Trophoblast cell (in vitro differentiated cells and primary cell): ENCODE measurements around the gene MTIF3.
A peak's percentile ranks its signal among the peaks of the same experiment; 100 is the strongest.

Source experiments
- DNase-seq, 2 donors: peaks; one replicate each; pipeline ENCODE4 v3.0.0-alpha.2; 2016
- H2AFZ ChIP-seq: 2 replicates; pipeline ENCODE4 v1.6.1; 2013; ENCODE audit warnings: low read length, moderate library complexity, mild to moderate bottlenecking; ENCODE audit not compliant: insufficient read depth, poor library complexity
- H2AK5ac ChIP-seq: 2 replicates; pipeline ENCODE4 v1.6.1; 2013; ENCODE audit warnings: mild to moderate bottlenecking, low read length
- H2BK120ac ChIP-seq: 2 replicates; pipeline ENCODE4 v1.6.1; 2013; ENCODE audit warnings: low read length, mild to moderate bottlenecking, moderate library complexity; ENCODE audit not compliant: insufficient read depth, poor library complexity
- H2BK12ac ChIP-seq: 2 replicates; pipeline ENCODE4 v1.6.1; 2013; ENCODE audit warnings: mild to moderate bottlenecking, low read length, moderate library complexity
- H2BK5ac ChIP-seq: 2 replicates; pipeline ENCODE4 v1.6.1; 2013; ENCODE audit warnings: low read length, low read depth, moderate library complexity, mild to moderate bottlenecking; ENCODE audit not compliant: poor library complexity
- H3K14ac ChIP-seq: 2 replicates; pipeline ENCODE4 v1.6.1; 2013; ENCODE audit warnings: mild to moderate bottlenecking, low read length
- H3K18ac ChIP-seq: 2 replicates; pipeline ENCODE4 v1.6.1; 2013; ENCODE audit warnings: mild to moderate bottlenecking, low read length
- H3K23ac ChIP-seq: 2 replicates; pipeline ENCODE4 v1.6.1; 2013; ENCODE audit warnings: low read length
- H3K27ac ChIP-seq: 2 replicates; pipeline ENCODE4 v1.5.1; 2013; ENCODE audit warnings: low read depth, mild to moderate bottlenecking, inconsistent platforms, low read length, moderate library complexity
- H3K27me3 ChIP-seq: 2 replicates; pipeline ENCODE4 v1.6.1; 2013; ENCODE audit warnings: inconsistent platforms, mild to moderate bottlenecking, low read length, moderate library complexity; ENCODE audit not compliant: insufficient read depth
- H3K36me3 ChIP-seq, 2 experiments: 1 replicate in 1 of 2; 2 replicates in 1 of 2; pipeline ENCODE4 v1.6.1; 2013; ENCODE audit warnings: low read length in 2 of 2, mild to moderate bottlenecking in 2 of 2, moderate library complexity in 1 of 2; ENCODE audit not compliant: insufficient read depth in 2 of 2, control insufficient read depth in 1 of 2
- H3K4ac ChIP-seq: 2 replicates; pipeline ENCODE4 v1.6.1; 2013; ENCODE audit warnings: low read depth, mild to moderate bottlenecking, low read length, moderate library complexity
- H3K4me1 ChIP-seq, 2 experiments: 1 replicate in 1 of 2; 2 replicates in 1 of 2; pipeline ENCODE4 v1.6.1; 2013; ENCODE audit warnings: low read length in 2 of 2, mild to moderate bottlenecking in 2 of 2, moderate library complexity in 1 of 2; ENCODE audit not compliant: insufficient read depth in 2 of 2, control insufficient read depth in 1 of 2
- H3K4me2 ChIP-seq: 2 replicates; pipeline ENCODE4 v1.6.1; 2013; ENCODE audit warnings: inconsistent platforms, mild to moderate bottlenecking, low read length, moderate library complexity
- H3K4me3 ChIP-seq: 2 replicates; pipeline ENCODE4 v1.5.1; 2013; ENCODE audit warnings: mild to moderate bottlenecking, low read depth, low read length, inconsistent platforms
- H3K79me1 ChIP-seq: one replicate; pipeline ENCODE4 v1.6.1; 2013; ENCODE audit warnings: low read length
- H3K79me2 ChIP-seq: 2 replicates; pipeline ENCODE4 v1.6.1; 2013; ENCODE audit warnings: low read length, mild to moderate bottlenecking; ENCODE audit not compliant: control insufficient read depth, insufficient read depth, poor library complexity
- H3K9ac ChIP-seq: 2 replicates; pipeline ENCODE4 v1.6.1; 2013; ENCODE audit warnings: mild to moderate bottlenecking, low read length
- H3K9me3 ChIP-seq: 2 replicates; pipeline ENCODE4 v1.6.1; 2013; ENCODE audit warnings: low read depth, mild to moderate bottlenecking, control low read depth, inconsistent platforms, low read length; ENCODE audit not compliant: insufficient read depth
- H4K12ac ChIP-seq: 2 replicates; pipeline ENCODE4 v1.6.1; 2013; ENCODE audit warnings: low read depth, mild to moderate bottlenecking, low read length, moderate library complexity
- H4K8ac ChIP-seq: 2 replicates; pipeline ENCODE4 v1.6.1; 2013; ENCODE audit warnings: low read depth, mild to moderate bottlenecking, low read length, moderate library complexity
- H4K91ac ChIP-seq: one replicate; pipeline ENCODE4 v1.6.1; 2013; ENCODE audit warnings: low read depth, mild to moderate bottlenecking, low read length, moderate library complexity
- WGBS: extraction: QIAGEN DNeasy Blood & Tissue Kit; methylation state at CpG from one replicate; pipeline ENCODE4 v1.1.7; 2013; ENCODE audit warnings: missing lambda C conversion rate; ENCODE audit not compliant: insufficient read length, insufficient coverage; ENCODE audit errors: extremely low coverage; 5-methylcytosine and 5-hydroxymethylcytosine counted together

The MTIF3 gene

DNA sequence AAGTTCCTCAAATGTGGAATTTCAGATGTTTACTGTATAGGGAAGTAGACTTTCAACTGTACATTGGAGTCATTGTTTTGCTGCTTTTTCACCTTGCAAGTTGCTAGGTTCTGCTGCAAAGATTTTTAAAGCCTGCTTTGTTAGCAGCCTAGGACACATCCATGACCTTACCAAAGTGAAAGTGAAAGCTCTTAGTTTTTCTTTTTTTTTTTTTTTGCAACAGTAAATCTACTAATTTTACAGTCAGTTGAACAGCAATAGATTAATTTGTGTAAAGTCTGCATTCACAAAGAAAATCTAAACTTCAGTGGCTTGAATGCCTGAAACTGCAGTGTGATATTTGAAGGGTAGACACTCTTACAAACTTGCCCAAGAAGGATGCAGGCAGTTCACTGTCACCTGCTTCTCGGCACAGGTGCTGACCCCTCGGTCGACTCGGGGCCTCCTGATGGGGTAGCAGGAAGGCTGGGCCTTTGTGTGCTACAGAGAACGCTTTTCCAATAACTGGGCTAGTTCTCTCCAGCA is 5.0 kb upstream of the MTIF3 start:
- H2BK5ac ChIP-seq = no peak overlapping the region
- no peak overlapping the region for H4K12ac ChIP-seq
- H3K79me1 ChIP-seq = peaks cover 4% of the 10 kb centered on the region
- H3K4me2 ChIP-seq = no peak overlapping the region
- H3K4me3 ChIP-seq = no peak overlapping the region
- no peaks in the 10 kb centered on the region for H3K4me1 ChIP-seq
- no peak overlapping the region for H3K9ac ChIP-seq
- H3K23ac ChIP-seq = no peak overlapping the region
- no peak overlapping the region for H3K27ac ChIP-seq
- no peak for DNase-seq
- H4K8ac ChIP-seq = no peak overlapping the region
- H2BK12ac ChIP-seq = no peak overlapping the region
- no peaks in the 10 kb centered on the region for H3K9me3 ChIP-seq
- WGBS = no CpG with 5 or more reads among the region's 5 CpGs
- H2BK120ac ChIP-seq = no peak overlapping the region
- H2AFZ ChIP-seq = no peak overlapping the region
- no peaks in the 10 kb centered on the region for H3K27me3 ChIP-seq
- H3K18ac ChIP-seq = no peak overlapping the region
- H2AK5ac ChIP-seq = no peak overlapping the region
- H3K4ac ChIP-seq = no peak overlapping the region
- H3K14ac ChIP-seq = no peak overlapping the region
- no peaks in the 10 kb centered on the region for H3K79me2 ChIP-seq
- H3K36me3 ChIP-seq = no peaks in the 10 kb centered on the region
- H4K91ac ChIP-seq = no peak overlapping the region

DNA sequence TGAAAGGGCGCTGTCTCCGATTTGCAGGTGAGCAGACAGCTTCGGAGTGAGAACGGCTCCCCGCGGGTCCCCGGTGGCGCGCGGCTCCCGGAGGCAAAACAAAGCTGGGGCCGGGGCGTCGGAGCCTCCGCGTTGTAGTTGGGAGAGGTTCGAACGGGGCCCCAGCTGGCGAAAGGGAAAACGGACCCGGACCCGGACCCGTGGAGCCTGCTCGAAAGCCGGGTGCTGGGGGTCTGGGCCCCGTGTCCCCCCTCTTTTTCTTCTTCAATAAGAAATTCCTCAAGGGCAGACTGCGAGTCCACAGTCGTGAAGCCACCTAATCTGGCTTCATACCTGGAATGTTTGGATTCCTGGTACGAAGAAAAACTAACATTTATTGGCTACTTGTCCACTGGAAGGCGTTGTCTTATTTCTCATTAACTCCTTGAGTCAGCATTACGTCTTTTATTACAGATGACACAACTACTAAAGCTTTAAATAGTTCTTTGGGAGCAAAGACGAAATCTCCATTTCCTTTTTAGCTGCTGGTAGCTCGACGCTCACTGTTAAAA is 632 bp upstream of the MTIF3 start:
- peak; percentile 20 to 71 for DNase-seq
- peaks cover 4% of the 10 kb centered on the region for H3K79me2 ChIP-seq
- H3K23ac ChIP-seq = no peak overlapping the region
- no peak overlapping the region for H2BK12ac ChIP-seq
- no peaks in the 10 kb centered on the region for H3K27me3 ChIP-seq
- H2BK5ac ChIP-seq = peak overlapping the region; percentile 61
- H4K8ac ChIP-seq = peak overlapping the region; percentile 84
- peak overlapping the region; percentile 95 for H4K12ac ChIP-seq
- H2AFZ ChIP-seq = peak overlapping the region; percentile 97
- H3K14ac ChIP-seq = peak overlapping the region; percentile 70
- no peak overlapping the region for H3K4ac ChIP-seq
- peak overlapping the region; percentile 33 for H3K18ac ChIP-seq
- H3K36me3 ChIP-seq = no peaks in the 10 kb centered on the region
- peaks cover 0 to 5% of the 10 kb centered on the region in 2 experiments for H3K4me1 ChIP-seq
- peak overlapping the region; percentile 90 for H2BK120ac ChIP-seq
- peak overlapping the region; percentile 94 for H3K4me3 ChIP-seq
- no CpG with 5 or more reads among the region's 34 CpGs for whole genome bisulfite sequencing
- H3K4me2 ChIP-seq = peak overlapping the region; percentile 68
- no peaks in the 10 kb centered on the region for H3K9me3 ChIP-seq
- H3K79me1 ChIP-seq = peaks cover 12% of the 10 kb centered on the region
- peak overlapping the region; percentile 28 for H4K91ac ChIP-seq
- peak overlapping the region; percentile 94 for H3K27ac ChIP-seq
- H3K9ac ChIP-seq = no peak overlapping the region
- H2AK5ac ChIP-seq = no peak overlapping the region

DNA sequence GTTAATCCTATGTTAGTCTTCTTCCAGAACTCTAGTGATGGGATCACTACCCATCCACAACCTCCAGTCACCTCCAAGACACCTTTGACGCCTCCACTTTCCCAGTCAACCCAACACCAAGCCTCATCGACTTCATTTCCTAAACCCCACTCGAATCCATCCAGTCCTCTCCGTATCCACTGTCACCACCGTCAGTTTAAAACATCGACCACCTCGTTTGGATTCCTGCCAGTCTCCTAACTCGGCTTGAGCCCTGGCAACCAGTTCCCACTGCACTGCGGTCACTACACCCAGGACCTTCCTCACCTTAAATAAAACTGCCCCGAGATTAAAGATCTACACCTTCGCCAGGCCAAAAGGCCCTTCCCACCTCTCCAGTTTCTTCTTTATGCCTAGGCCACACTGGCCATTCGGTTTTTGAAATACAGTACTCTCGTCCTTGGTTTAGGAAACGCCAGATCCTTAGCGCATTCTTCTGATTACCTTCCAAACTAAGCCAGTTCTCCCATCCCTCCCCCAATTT is 1.2 kb downstream of the MTIF3 start:
- H3K79me2 ChIP-seq = peaks cover 4% of the 10 kb centered on the region
- peak overlapping the region; percentile 75 for H3K9ac ChIP-seq
- H2BK120ac ChIP-seq = no peak overlapping the region
- H3K18ac ChIP-seq = no peak overlapping the region
- H3K4me2 ChIP-seq = peak overlapping the region; percentile 68
- H3K4me1 ChIP-seq = peaks cover 0 to 5% of the 10 kb centered on the region in 2 experiments
- no peak overlapping the region for H3K23ac ChIP-seq
- no peak for DNase-seq
- H2AFZ ChIP-seq = no peak overlapping the region
- H3K14ac ChIP-seq = peak overlapping the region; percentile 1
- no peak overlapping the region for H2AK5ac ChIP-seq
- H4K12ac ChIP-seq = no peak overlapping the region
- 100% methylated on average over 4 of the region's 15 CpGs for WGBS
- H4K91ac ChIP-seq = no peak overlapping the region
- H3K4me3 ChIP-seq = no peak overlapping the region
- no peak overlapping the region for H2BK5ac ChIP-seq
- H3K27ac ChIP-seq = peak overlapping the region; percentile 94
- no peaks in the 10 kb centered on the region for H3K27me3 ChIP-seq
- no peaks in the 10 kb centered on the region for H3K36me3 ChIP-seq
- peaks cover 12% of the 10 kb centered on the region for H3K79me1 ChIP-seq
- H2BK12ac ChIP-seq = no peak overlapping the region
- no peaks in the 10 kb centered on the region for H3K9me3 ChIP-seq
- peak overlapping the region; percentile 11 for H4K8ac ChIP-seq
- H3K4ac ChIP-seq = peak overlapping the region; percentile 21

DNA sequence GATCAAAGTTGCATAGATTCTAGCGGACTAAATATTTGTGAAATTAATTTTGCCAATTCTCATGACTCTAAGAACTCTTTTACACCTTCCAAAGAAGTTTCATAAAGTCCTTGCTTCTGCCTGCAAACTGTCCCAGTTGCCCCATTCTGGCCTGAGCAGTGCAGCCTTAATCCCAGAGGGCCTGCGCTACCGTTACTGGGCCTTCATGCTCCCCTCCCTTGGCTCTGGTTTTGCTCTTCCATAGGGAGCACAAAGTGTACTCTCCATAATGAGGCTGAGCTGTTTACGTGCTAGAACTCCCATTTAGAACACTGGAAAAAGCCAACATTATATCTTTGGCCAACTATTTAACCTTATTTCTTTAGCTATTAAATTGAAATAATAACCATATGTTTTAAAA is 2.1 kb downstream of the MTIF3 start:
- no peaks in the 10 kb centered on the region for H3K9me3 ChIP-seq
- H3K36me3 ChIP-seq = no peaks in the 10 kb centered on the region
- H4K91ac ChIP-seq = no peak overlapping the region
- peaks cover 0 to 5% of the 10 kb centered on the region in 2 experiments for H3K4me1 ChIP-seq
- no peak overlapping the region for H2BK5ac ChIP-seq
- H3K27me3 ChIP-seq = no peaks in the 10 kb centered on the region
- H2BK120ac ChIP-seq = no peak overlapping the region
- H2AFZ ChIP-seq = no peak overlapping the region
- no peak overlapping the region for H3K18ac ChIP-seq
- no peak overlapping the region for H4K8ac ChIP-seq
- H3K4ac ChIP-seq = no peak overlapping the region
- H3K4me3 ChIP-seq = no peak overlapping the region
- no CpG with 5 or more reads among the region's 4 CpGs for WGBS
- no peak overlapping the region for H3K27ac ChIP-seq
- H4K12ac ChIP-seq = no peak overlapping the region
- no peak overlapping the region for H3K23ac ChIP-seq
- peaks cover 4% of the 10 kb centered on the region for H3K79me2 ChIP-seq
- no peak overlapping the region for H3K4me2 ChIP-seq
- no peak overlapping the region for H2BK12ac ChIP-seq
- DNase-seq = no peak
- H3K14ac ChIP-seq = no peak overlapping the region
- H3K9ac ChIP-seq = no peak overlapping the region
- H3K79me1 ChIP-seq = peaks cover 12% of the 10 kb centered on the region
- H2AK5ac ChIP-seq = no peak overlapping the region
